Measurements from ENCODE around the gene ALG1.
"Not testable (repeated sequence)": the region's sequence is repeated elsewhere in the genome, so short reads cannot be mapped to it uniquely, and the experiment has no call there.

Gene ALG1

DNA sequence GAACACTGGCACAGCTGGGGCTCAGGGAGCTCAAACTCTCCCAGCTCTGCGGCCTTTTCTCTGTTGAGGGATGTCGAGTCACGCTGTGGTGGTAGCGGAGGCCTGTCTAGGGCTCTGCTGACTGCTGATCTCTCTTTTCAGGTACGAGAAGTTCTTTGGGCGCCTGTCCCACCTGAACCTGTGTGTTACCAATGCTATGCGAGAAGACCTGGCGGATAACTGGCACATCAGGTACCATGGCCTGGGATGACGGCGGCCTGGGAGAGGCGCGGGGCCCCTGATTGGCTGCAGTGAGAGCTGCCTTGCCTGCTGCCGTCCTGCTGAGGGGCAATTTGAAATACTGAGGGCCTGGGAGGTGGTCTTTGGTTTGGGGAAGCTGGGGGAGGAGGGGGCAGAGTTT lies 5.7 kb downstream of the ALG1 start:
- Mint-ChIP-seq H3K4me3 (no peak overlapping the region), H3K9me3 (no peaks in the 10 kb centered on the region), H3K36me3 (ENCODE audit: low read depth) (peaks cover 4% of the 10 kb centered on the region), H3K27ac (no peak overlapping the region), H3K4me1 (ENCODE audit: low read depth) (peaks cover 13% of the 10 kb centered on the region), H3K27me3 (ENCODE audit: low read depth) (no peaks in the 10 kb centered on the region)

DNA sequence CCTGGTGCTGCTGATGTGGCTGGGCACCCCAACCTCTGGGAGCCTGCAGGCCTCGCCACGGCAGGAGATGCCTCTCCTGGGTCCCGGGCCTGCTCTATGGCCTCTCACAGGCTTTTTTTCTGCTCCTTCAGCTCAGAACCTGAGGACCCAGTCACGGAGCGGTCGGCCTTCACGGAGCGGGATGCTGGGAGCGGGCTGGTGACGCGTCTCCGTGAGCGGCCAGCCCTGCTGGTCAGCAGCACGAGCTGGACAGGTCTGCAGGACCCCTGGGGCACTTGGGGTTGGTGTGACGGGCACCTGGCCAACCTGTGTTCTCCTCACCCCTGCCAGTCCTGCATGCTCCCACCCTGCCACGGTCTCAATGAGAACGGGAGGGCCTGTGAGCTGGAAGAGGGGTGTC lies 7.0 kb downstream of the ALG1 start:
- Mint-ChIP-seq H3K4me1 (ENCODE audit: low read depth) (peaks cover 3% of the 10 kb centered on the region), H3K36me3 (ENCODE audit: low read depth) (peaks cover 5% of the 10 kb centered on the region), H3K9me3 (no peaks in the 10 kb centered on the region), H3K27me3 (ENCODE audit: low read depth) (no peaks in the 10 kb centered on the region), H3K4me3 (no peak overlapping the region), H3K27ac (no peak overlapping the region)

DNA sequence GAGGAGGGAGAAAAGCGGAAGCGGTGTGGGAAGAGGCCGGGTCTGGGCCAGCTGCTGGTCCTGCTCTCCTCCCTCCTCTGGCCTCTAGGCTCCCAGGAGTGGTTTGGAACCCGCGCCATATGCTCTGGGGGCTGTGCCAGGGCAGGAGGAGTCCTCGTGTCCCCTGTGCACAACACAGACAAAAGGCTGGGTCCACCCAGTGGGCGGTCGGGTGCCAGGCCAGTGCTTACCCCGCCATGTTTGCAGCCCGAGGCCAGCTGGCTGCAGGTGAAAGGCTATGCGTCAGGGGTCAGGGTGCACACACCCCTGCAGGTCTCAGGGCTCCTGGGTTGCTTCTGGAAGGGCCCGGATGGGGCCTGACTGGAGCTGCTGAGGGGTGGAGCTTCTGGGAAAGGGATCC lies 8.8 kb downstream of the ALG1 start:
- H3K4me3 Mint-ChIP-seq; H3K27ac Mint-ChIP-seq; H3K4me1 Mint-ChIP-seq (ENCODE audit: low read depth); H3K27me3 Mint-ChIP-seq (ENCODE audit: low read depth); H3K9me3 Mint-ChIP-seq: not testable (repeated sequence)
- peaks cover 13% of the 10 kb centered on the region for H3K36me3 Mint-ChIP-seq (ENCODE audit: low read depth)

DNA sequence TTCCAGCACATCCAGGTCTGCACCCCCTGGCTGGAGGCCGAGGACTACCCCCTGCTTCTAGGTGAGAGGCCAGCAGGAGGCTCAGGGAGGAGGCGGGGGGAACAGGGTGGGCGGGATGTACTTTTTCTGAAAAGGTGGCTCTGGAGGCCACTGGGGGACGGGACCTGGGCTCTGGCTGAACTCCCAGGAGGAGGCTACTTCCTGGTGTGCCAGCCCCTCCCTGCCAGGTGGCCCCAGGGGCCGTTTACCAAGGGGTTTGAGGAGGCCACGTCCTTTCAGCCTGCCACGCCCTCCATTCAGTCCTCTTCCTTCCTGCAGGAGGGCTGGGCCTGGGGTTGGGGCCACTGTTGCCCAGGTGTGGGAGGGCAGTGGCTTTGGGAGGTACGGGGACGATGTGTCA lies 9.4 kb downstream of the ALG1 start:
- not testable (repeated sequence) for H3K4me1 Mint-ChIP-seq (ENCODE audit: low read depth); H3K27ac Mint-ChIP-seq; H3K4me3 Mint-ChIP-seq; H3K27me3 Mint-ChIP-seq (ENCODE audit: low read depth); H3K9me3 Mint-ChIP-seq
- H3K36me3 Mint-ChIP-seq (ENCODE audit: low read depth) = peaks cover 13% of the 10 kb centered on the region

DNA sequence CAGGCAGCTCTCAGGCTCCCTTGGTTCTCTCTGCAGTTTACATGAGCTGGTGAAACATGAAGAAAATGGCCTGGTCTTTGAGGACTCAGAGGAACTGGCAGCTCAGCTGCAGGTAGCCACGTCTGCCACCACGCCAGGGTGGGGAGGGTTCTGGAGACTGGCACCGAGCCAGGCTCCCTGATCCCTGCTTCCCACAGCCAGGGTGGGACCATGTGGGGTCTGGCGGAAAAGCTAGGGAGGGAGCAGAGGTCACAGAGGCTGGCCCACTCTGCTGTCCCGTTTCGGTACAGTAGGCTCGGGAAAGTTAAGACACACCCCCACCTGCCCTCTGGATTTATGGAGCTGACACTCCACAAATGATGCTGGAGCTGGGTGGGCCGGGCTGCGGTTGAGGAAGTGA lies 12.0 kb downstream of the ALG1 start:
- H3K9me3 Mint-ChIP-seq; H3K4me3 Mint-ChIP-seq; H3K27ac Mint-ChIP-seq; H3K4me1 Mint-ChIP-seq (ENCODE audit: low read depth); H3K27me3 Mint-ChIP-seq (ENCODE audit: low read depth): not testable (repeated sequence)
- peaks cover 15% of the 10 kb centered on the region for H3K36me3 Mint-ChIP-seq (ENCODE audit: low read depth)

DNA sequence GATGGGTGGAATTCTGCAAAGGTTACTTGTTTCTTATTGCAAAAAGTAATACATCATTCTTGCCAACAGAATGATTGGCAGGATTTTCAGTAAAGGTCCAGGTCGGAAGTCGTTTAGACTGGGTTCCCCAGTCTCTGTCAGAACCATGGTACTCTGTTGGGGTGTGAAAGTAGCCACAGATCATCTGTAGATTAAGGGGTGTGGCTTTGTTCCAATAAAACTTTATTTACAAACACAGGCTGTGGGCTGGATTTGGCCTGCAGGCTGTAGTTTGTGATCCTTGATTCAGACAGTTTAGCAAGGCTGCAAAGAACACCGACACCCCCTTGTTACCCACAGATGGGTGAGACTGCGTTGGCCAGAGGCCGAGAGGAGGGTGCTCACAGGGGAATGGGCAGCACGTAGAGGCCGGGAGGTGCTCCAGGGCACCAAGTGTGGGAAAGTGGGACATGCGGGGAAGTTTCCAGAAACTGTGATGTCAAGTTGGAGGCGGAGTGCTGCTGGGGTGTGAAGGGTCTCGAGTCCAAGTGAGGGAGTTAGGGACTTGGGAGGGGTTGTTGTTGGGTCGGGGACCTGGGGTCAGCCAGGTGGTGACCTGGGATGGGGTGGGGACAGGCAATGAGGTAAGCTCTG lies 12.6 kb downstream of the ALG1 start:
- H3K9me3 Mint-ChIP-seq; H3K4me1 Mint-ChIP-seq (ENCODE audit: low read depth); H3K27me3 Mint-ChIP-seq (ENCODE audit: low read depth); H3K27ac Mint-ChIP-seq; H3K4me3 Mint-ChIP-seq: not testable (repeated sequence)
- H3K36me3 Mint-ChIP-seq (ENCODE audit: low read depth) = peaks cover 15% of the 10 kb centered on the region

DNA sequence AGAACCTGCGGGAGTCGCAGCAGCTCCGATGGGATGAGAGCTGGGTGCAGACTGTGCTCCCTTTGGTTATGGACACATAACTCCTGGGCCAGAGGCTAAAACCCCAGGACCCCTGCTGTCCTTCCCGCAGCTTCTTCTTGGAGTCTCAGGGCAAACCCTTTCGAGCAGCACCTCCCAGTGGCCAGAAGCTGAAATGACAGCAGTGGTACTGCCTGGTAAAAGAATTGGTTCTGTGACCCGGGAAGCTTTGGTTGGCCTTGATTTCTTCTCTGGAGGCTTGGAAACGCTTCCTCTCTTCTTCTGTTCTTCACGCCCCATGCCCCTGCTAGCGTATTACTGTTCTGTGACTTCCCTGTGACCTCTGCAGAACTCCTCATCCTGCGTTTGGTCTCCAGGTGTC lies 13.2 kb downstream of the ALG1 start:
- H3K36me3 Mint-ChIP-seq (ENCODE audit: low read depth) = peaks cover 13% of the 10 kb centered on the region
- not testable (repeated sequence) for H3K27ac Mint-ChIP-seq; H3K27me3 Mint-ChIP-seq (ENCODE audit: low read depth); H3K9me3 Mint-ChIP-seq; H3K4me3 Mint-ChIP-seq; H3K4me1 Mint-ChIP-seq (ENCODE audit: low read depth)

DNA sequence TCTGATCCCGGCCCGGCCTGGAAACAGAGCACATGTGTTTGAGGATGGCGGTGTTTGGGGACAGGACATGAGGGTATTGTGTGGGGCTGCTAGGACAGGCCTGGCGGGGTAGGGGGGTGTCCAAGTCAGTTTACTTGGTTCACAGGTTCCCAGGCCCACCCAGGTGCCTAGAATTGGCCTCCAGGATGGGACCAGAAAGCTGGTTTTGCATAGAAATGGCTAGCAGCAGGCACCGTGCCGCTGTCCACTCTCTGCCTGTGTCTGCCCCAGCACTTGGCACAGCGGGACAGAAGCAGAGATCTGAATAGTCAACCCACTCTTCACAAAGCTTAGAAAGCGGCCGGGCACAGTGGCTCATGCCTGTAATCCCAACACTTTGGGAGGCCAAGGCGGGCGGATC lies 14.1 kb downstream of the ALG1 start:
- not testable (repeated sequence) for H3K4me3 Mint-ChIP-seq; H3K27ac Mint-ChIP-seq; H3K9me3 Mint-ChIP-seq; H3K27me3 Mint-ChIP-seq (ENCODE audit: low read depth); H3K4me1 Mint-ChIP-seq (ENCODE audit: low read depth)
- H3K36me3 Mint-ChIP-seq (ENCODE audit: low read depth) = peaks cover 13% of the 10 kb centered on the region

DNA sequence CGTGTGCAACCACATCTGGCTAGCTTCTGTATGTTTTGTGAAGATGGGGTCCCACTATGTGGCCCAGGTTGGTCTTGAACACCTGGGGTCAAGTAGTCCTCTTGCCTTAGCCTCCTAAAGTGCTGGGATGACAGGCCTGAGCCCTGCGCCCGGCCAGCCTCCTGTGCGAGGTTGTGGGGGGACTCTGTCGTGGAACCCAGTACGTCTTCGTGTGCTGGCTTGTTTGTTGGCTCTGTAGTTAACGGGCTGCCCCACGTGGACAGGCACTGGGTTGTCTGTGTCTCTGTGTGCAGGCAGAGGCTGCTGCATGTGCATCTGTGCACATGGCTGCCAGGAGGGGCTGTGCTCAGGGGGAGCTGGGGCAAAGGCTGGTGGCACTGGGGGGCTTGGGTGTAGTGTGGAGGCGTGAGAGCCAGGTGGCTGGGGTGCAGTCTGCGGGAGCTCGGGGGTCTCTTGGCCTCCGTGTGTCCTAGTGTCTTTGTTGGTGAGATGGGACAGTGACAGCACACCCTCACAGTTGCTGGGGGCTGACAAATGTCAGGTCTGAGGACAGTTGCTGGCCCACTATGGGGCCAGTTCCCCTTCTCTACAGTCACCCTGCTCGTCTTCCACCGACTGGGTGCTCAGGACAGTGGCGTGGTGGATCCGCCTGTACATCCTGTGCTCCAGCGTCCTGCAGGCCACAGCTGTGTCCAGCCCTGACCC lies 16.6 kb downstream of the ALG1 start:
- not testable (repeated sequence) for H3K4me3 Mint-ChIP-seq; H3K27ac Mint-ChIP-seq; H3K9me3 Mint-ChIP-seq; H3K27me3 Mint-ChIP-seq (ENCODE audit: low read depth); H3K4me1 Mint-ChIP-seq (ENCODE audit: low read depth)
- peaks cover 13% of the 10 kb centered on the region for H3K36me3 Mint-ChIP-seq (ENCODE audit: low read depth)

DNA sequence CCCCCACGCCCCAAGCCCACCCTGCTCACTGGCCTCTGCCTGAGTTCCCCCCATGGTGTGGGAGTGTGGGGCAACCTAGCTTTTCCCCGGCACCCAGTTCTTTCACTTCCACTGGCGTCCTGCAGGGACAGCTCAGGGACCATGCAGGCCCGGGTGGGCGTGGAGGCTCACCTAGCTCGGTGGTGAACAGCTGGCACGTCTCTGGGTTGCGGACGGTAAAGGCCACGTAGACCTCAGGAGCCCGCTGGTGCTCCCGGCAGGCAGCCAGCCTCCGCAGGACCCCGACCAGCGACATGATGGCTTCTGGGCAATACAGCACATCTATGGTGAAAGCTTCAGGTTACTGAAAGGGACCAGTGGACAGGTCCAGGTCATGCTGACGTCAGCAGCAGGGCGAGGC lies 17.3 kb downstream of the ALG1 start:
- H3K36me3 Mint-ChIP-seq (ENCODE audit: low read depth); H3K9me3 Mint-ChIP-seq; H3K27me3 Mint-ChIP-seq (ENCODE audit: low read depth); H3K27ac Mint-ChIP-seq; H3K4me3 Mint-ChIP-seq; H3K4me1 Mint-ChIP-seq (ENCODE audit: low read depth): not testable (repeated sequence)

DNA sequence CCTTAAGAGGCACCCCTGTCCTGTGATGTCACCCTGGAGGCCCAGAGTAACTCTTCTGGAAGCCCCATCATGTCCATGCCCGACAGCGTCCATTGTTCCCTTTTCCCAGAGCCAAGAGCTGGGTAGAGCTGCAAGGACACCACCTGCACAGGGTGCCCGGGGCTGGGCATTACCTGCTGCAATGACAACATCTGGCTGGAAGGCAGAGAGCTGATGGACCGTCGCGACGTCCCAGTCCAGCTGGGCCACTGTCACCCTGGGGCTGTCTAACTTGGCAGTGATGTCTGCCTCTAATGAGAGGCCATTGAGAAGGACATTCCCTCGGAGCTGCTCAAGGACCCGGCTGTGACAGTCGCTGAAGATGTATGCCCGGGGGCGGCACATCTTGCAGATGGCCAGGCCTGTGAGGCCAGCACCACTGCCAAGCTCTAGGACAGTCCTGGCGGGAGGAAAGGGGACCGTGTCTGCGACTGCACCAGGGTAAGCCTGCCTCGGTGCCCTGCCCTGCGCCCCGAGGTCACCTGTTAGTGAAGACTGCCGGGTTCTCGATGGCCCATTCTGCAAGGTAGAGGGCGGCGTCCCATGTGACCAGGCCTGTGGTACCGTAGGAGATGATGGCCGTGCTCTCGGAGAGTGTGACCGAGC lies 18.4 kb downstream of the ALG1 start:
- not testable (repeated sequence) for H3K4me3 Mint-ChIP-seq; H3K9me3 Mint-ChIP-seq; H3K27me3 Mint-ChIP-seq (ENCODE audit: low read depth); H3K4me1 Mint-ChIP-seq (ENCODE audit: low read depth); H3K36me3 Mint-ChIP-seq (ENCODE audit: low read depth); H3K27ac Mint-ChIP-seq

DNA sequence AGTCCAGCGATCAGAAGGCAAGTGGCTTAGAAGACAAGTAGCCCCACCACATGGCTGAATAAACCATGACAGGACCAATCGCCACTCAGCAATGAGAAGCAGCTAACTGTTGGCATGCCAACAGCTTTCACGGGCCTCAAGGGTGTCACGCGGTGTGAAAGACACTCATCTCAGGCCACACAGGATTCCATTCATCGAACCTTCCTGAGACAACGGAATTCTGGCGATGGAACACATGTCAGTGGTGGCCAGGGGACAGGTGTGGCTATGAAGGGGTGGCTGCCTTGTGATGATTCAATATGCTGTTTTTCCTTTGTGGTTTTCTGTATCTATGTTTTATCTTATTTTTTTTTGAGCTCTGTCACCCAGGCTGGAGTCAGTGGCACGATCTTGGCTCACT lies 18.9 kb downstream of the ALG1 start:
- H3K27me3 Mint-ChIP-seq (ENCODE audit: low read depth); H3K9me3 Mint-ChIP-seq; H3K4me1 Mint-ChIP-seq (ENCODE audit: low read depth); H3K4me3 Mint-ChIP-seq; H3K27ac Mint-ChIP-seq; H3K36me3 Mint-ChIP-seq (ENCODE audit: low read depth): not testable (repeated sequence)

DNA sequence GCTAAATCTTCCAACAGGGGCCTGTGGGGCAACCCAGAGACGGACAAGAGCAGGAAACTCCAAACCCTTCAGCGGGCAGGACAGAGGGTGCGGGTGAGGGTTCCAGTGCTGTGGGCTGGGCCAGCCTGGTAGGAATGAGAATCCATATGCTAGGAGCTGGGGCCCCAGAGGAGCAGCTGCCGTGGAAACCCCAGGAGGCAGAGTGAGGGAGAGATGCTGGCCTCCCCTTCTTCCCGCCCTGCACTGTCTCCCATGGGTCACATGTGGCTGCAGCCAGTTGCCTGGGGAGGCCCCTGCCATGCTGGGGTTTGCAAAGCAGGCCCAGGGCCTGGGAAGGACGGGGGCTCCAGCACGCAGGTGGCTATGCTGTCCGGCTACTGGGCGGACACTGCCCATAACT lies 21.4 kb downstream of the ALG1 start:
- H3K9me3 Mint-ChIP-seq; H3K27me3 Mint-ChIP-seq (ENCODE audit: low read depth); H3K36me3 Mint-ChIP-seq (ENCODE audit: low read depth); H3K27ac Mint-ChIP-seq; H3K4me3 Mint-ChIP-seq: not testable (repeated sequence)
- peaks cover 19% of the 10 kb centered on the region for H3K4me1 Mint-ChIP-seq (ENCODE audit: low read depth)

DNA sequence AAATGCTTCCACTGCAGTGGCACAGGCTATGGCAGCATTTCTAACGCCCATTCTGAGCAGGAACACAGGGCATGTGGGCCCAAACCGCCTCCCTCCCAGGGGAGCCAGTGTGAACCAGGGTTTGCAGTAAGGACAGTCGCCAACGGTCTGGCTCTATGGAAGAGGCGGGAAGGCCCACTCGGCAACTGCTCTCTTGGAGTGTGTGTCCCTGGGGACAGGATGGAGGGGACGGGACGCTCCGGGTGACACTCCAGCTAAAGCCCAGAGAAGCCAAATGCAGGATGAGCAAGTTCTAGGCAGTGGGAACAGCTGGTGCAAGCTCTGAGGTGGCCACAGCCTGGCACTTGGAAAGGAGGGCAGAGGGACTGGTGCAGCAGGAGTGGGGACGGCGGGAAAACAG lies 22.1 kb downstream of the ALG1 start:
- not testable (repeated sequence) for H3K27ac Mint-ChIP-seq; H3K27me3 Mint-ChIP-seq (ENCODE audit: low read depth); H3K4me3 Mint-ChIP-seq; H3K36me3 Mint-ChIP-seq (ENCODE audit: low read depth); H3K9me3 Mint-ChIP-seq
- H3K4me1 Mint-ChIP-seq (ENCODE audit: low read depth) = peaks cover 20% of the 10 kb centered on the region

DNA sequence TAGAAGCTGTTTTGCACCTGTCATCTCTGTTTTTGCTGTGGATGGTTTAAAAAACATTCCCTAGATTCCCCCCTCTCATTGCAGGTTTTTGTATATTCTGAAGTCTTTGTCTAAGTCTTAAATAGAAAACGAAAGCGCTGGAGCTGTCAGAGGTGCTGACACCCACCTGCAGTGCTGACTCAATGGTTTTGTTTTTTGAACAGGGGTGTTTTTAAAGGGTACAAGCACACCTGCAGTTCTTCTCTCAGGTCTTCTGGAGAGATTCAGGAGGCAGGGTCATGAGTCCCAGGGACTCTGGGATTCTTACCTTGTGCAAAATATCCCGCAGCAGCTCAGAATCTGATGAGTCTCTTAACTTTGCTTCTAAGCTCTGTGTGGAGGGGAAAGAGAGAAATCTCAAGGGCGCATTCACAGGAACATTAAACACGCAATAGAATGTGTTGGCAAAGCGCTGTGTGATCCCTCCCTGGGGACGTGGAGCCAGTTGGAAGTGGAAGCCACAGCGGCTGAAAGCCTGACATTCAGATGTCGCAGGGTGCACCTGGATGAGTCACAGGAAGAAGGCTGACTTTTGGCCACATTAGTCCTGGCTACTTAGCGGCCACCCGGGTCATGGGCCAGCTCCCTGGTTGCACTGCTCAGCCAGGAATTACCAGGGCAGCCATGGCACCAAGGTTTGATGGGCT lies 23.6 kb downstream of the ALG1 start:
- peaks cover 22% of the 10 kb centered on the region for H3K4me1 Mint-ChIP-seq (ENCODE audit: low read depth)
- H3K36me3 Mint-ChIP-seq (ENCODE audit: low read depth); H3K4me3 Mint-ChIP-seq; H3K9me3 Mint-ChIP-seq; H3K27me3 Mint-ChIP-seq (ENCODE audit: low read depth); H3K27ac Mint-ChIP-seq: not testable (repeated sequence)
